ENCODE data around the gene PGBD5. TPM values are rescaled to one million over a fixed set of nuclear protein-coding genes. Genes with fewer than 3 reads are reported as not detected.

The PGBD5 gene
- total RNA-seq, 1 donor from 2014 or later = 1.8 TPM

DNA sequence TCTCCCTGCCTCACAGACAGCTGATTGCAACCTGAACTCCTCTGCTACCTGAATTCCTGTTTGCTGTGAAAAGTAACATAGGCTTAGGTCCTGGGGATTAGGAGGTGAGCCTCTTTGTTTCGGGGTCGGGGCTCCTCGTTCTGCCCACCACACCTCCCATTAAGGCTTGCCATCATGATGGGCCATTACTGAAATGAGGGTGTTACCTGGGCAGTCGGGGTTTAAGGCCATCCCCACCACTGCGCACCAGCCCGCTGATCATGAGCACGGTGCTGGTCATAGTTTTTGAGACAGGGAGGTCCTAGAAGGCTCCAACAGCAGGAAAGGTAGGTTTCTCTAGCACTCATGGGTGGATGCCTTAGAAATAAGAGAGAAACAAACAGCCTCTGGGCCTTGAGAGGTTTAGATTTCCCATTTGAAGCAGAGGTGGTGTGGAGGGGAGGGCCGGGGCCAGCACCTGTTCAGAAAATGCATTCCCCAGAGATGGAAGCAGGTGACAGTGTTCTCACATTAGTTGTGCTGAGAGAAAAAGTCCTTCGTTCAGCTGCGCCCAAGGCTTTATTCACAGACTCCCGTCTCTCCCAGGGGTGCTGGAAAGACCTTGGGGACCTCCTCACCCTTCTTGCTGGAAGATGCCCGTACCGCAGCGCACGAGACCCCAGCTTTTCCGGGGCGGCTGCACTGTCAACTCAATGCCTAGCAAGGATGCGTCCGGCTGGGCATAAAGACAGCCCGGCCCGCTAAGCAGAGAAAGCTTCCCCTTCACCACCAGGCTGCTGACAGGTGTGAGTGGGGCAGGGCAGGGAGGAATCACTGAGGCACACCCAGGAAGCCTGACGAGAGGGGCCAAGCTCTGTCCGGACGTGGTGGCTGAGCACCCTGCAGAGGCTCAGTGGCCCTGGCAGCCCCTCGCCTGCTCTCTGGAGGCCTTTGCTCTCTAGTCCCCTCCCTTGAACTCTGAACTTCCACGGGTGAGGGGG lies 125.5 kb downstream of the PGBD5 start:
- Mint-ChIP-seq H3K27ac (ENCODE audit: unreplicated experiment) (no peak overlapping the region), H3K4me1 (ENCODE audit: low read depth) (peaks cover 6% of the 10 kb centered on the region), H3K36me3 (ENCODE audit: low read depth) (no peaks in the 10 kb centered on the region), H3K9me3 (ENCODE audit: low read depth) (no peaks in the 10 kb centered on the region), H3K27me3 (ENCODE audit: low read depth) (peaks cover 2% of the 10 kb centered on the region), H3K4me3 (ENCODE audit: unreplicated experiment) (no peak overlapping the region)
- TF ChIP-seq, protein P1, sequence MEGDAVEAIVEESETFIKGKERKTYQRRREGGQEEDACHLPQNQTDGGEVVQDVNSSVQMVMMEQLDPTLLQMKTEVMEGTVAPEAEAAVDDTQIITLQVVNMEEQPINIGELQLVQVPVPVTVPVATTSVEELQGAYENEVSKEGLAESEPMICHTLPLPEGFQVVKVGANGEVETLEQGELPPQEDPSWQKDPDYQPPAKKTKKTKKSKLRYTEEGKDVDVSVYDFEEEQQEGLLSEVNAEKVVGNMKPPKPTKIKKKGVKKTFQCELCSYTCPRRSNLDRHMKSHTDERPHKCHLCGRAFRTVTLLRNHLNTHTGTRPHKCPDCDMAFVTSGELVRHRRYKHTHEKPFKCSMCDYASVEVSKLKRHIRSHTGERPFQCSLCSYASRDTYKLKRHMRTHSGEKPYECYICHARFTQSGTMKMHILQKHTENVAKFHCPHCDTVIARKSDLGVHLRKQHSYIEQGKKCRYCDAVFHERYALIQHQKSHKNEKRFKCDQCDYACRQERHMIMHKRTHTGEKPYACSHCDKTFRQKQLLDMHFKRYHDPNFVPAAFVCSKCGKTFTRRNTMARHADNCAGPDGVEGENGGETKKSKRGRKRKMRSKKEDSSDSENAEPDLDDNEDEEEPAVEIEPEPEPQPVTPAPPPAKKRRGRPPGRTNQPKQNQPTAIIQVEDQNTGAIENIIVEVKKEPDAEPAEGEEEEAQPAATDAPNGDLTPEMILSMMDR (IDR thresholded peaks at IDR 0.05) = no peak
- peak; percentile 68 for DNase-seq (ENCODE audit: low spot score)

DNA sequence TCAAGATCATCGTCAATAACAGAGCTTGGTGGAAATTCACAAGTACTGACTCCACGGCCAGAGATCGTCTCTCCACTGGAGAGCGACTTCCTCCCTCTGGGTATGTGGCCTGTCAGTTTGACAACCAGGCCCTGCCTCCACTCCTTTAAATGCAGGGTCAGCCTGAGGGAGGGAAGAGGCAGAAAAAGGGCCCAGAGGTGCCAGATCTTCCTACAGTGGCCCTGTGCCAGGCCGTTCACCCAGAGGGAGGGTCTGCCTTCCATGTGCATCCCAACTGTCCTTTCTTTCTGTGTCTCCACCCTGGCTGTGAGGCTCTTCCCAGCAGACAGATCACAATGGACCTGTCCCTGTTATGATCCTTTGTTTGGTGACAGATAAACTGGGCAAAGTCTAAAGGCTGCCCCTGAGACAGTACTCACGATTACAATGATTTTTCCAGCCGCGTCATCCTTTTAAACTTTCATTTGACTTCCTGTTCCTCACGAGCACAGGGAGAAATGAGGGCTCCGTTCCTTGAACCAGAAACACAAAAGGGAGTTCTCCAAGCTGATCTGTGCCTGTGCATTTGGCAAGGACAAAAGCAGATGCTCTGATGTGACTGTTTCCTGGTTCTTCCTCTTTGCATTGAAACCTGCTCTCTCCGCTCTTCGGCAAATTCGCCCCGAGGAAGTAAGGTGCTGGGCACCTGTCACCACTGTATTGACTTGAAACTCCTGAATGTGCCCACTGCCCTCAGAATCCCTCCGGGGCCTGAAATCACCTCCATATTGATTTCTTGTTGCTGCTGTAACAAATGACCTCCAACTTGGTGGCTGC lies 126.7 kb downstream of the PGBD5 start:
- DNase-seq (ENCODE audit: low spot score) = peak; percentile 34
- TF ChIP-seq, protein P1 (IDR thresholded peaks at IDR 0.05) = no peak
- Mint-ChIP-seq H3K4me3 (ENCODE audit: unreplicated experiment) (no peak overlapping the region), H3K9me3 (ENCODE audit: low read depth) (no peaks in the 10 kb centered on the region), H3K27me3 (ENCODE audit: low read depth) (peaks cover 2% of the 10 kb centered on the region), H3K4me1 (ENCODE audit: low read depth) (peaks cover 6% of the 10 kb centered on the region), H3K36me3 (ENCODE audit: low read depth) (no peaks in the 10 kb centered on the region), H3K27ac (ENCODE audit: unreplicated experiment) (no peak overlapping the region)

DNA sequence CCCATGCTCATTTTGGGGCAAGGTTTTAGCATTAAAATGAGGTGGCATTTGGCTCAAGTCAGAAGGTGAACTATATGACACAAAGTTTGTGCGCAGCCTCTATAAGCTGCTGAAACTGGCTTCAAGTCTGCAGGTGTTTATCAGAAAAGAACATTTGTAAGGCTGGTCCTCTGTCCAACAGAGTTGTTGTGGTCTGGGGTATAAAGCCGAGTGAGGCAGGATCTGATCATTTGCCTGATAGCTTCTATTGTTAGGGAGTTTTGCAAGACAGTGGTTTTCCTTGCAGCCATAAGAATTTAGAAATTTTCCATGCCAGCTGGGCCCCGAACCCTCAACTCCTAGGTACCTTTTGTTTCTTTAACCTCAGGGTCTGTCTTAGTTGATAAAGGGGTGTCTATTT lies 130.8 kb downstream of the PGBD5 start:
- TF ChIP-seq, protein P1 (IDR thresholded peaks at IDR 0.05) = no peak
- no peaks in the 10 kb centered on the region for H3K4me1 Mint-ChIP-seq (ENCODE audit: low read depth)
- H3K27ac Mint-ChIP-seq (ENCODE audit: unreplicated experiment) = no peak overlapping the region
- H3K9me3 Mint-ChIP-seq (ENCODE audit: low read depth) = no peaks in the 10 kb centered on the region
- DNase-seq (ENCODE audit: low spot score) = no peak
- H3K27me3 Mint-ChIP-seq (ENCODE audit: low read depth) = peaks cover 17% of the 10 kb centered on the region
- H3K36me3 Mint-ChIP-seq (ENCODE audit: low read depth) = no peaks in the 10 kb centered on the region
- no peak overlapping the region for H3K4me3 Mint-ChIP-seq (ENCODE audit: unreplicated experiment)

DNA sequence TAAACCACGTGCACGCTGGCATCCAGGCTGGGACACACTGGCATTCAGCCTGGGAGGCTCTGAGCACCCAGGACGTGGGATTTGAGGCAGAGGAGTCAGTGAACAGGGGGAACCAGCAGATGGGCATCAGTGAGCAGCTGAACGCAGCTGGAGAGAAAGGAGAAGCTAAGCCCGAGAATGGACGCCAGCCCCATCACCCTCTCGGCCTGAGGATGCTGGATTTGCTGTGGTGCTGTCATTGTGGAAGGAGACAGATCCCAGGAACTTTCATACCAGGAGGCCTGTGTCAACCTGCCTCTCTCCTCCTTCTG lies 132.8 kb downstream of the PGBD5 start:
- Mint-ChIP-seq H3K27me3 (ENCODE audit: low read depth) (peaks cover 17% of the 10 kb centered on the region), H3K4me1 (ENCODE audit: low read depth) (no peaks in the 10 kb centered on the region), H3K9me3 (ENCODE audit: low read depth) (no peaks in the 10 kb centered on the region), H3K36me3 (ENCODE audit: low read depth) (no peaks in the 10 kb centered on the region), H3K4me3 (ENCODE audit: unreplicated experiment) (no peak overlapping the region), H3K27ac (ENCODE audit: unreplicated experiment) (no peak overlapping the region)
- DNase-seq (ENCODE audit: low spot score) = peak; percentile 51
- TF ChIP-seq, protein P1 (IDR thresholded peaks at IDR 0.05) = no peak

DNA sequence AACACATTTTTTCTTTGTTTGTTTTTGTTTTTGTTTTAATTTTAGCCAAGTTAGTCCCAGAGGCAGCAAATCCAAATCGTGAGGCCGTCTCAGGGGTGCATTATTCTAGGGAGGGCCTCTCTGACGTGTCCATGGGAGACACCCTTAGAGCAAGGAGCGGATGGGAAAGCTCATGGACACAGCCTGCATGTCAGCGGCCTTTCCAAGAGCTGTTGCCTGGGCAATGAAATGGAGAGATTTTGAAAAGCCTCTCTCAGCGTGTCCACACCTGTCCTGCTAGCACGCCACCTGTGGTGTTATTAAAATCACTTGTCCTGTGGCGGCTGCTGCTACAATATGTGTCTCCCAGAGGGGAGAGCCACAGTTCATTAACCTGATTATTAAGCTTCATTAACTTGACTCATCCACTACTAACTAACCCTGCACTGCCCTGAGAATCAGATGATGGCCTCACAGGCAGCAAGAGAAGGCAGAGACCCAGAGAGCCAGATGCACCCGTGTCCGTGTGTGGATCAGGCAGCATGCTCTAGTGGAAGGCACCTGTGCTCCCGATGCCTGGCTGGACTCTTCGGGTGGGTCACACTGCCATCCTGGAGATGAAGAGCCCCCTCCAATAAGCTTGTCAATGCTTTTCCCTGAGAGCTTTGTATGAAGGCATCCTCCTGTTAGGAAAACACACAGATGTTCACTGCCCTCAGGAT lies 133.3 kb downstream of the PGBD5 start:
- peak; percentile 77 for DNase-seq (ENCODE audit: low spot score)
- Mint-ChIP-seq H3K27ac (ENCODE audit: unreplicated experiment) (no peak overlapping the region), H3K27me3 (ENCODE audit: low read depth) (peaks cover 17% of the 10 kb centered on the region), H3K4me3 (ENCODE audit: unreplicated experiment) (no peak overlapping the region), H3K36me3 (ENCODE audit: low read depth) (no peaks in the 10 kb centered on the region), H3K4me1 (ENCODE audit: low read depth) (no peaks in the 10 kb centered on the region), H3K9me3 (ENCODE audit: low read depth) (no peaks in the 10 kb centered on the region)
- TF ChIP-seq, protein P1 (IDR thresholded peaks at IDR 0.05) = no peak

Data from chondrocyte (in vitro differentiated cells).